Motor neuron (in vitro differentiated cells): ENCODE data around the gene TSHZ2. TPM values are rescaled to one million over a fixed set of nuclear protein-coding genes. Genes with fewer than 3 reads are reported as not detected.

ENCODE experiments used
- ATAC-seq, 8 experiments: fragments of 200-7000 bp; cut with Tn5 transposase; replicated peaks in 6 of 8; 2 replicates each; pipeline ENCODE4 v1.8.0; 2021; ENCODE audit warnings: mild to moderate bottlenecking in 8 of 8, moderate library complexity in 8 of 8
- H3K27ac ChIP-seq, 2 donors: fragments of 250-450 bp; sonication (Bioruptor Pico); 2 replicates each; pipeline ENCODE4 v1.9.0; 2021; ENCODE audit warnings: antibody characterized with exemption in 2 of 2, mild to moderate bottlenecking in 2 of 2, moderate library complexity in 1 of 2
- H3K4me1 ChIP-seq, 2 donors: fragments of 250-450 bp; sonication (Bioruptor Pico); replicated peaks in 1 of 2; 2 replicates each; pipeline ENCODE4 v1.6.1; 2021; ENCODE audit warnings: antibody characterized with exemption in 2 of 2, mild to moderate bottlenecking in 2 of 2, moderate library complexity in 1 of 2
- H3K4me3 ChIP-seq, 5 donors: fragments of 250-450 bp; sonication (Bioruptor Pico); 2 replicates each; pipeline ENCODE4 v1.9.0; 2021; ENCODE audit warnings: antibody characterized with exemption in 5 of 5, mild to moderate bottlenecking in 5 of 5, moderate library complexity in 4 of 5
- WGBS, 10 experiments: fragments of 450-650 bp; shearing (Covaris generic); methylation state at CpG; one replicate each; pipeline ENCODE4 v1.0.0; 2022; 5-methylcytosine and 5-hydroxymethylcytosine counted together
- in situ Hi-C, 9 experiments: fragments of 400-800 bp; cut with MboI; loops; one replicate each; pipeline ENCODE4 v1.15.0; 2021; ENCODE audit warnings: low sequenced_read_pairs in 9 of 9, low pct_unique_long_range_greater_than_20kb in 2 of 9; ENCODE audit not compliant: unreplicated experiment in 9 of 9
- total RNA-seq, 8 experiments: library from RNA; unstranded; fragments of 300-600 nt; gene quantifications; 2 replicates each; pipeline versions ENCODE4 v1.2.3 to v1.2.4, GENCODE V29; 2022

The TSHZ2 gene
- total RNA-seq, 8 experiments from 2014 or later: 11.4 to 125 (median 47.7) TPM

- Histone ChIP-seq H3K27ac (no peak overlapping the region), H3K4me3 (no peak overlapping the region), H3K4me1 (peaks cover 19 to 38% of the 10 kb centered on the region in 2 donors)
- ATAC-seq: peak in 5 of 8 experiments; percentile 69 to 90 (median 83)
- WGBS, 10 experiments: 14 to 75% (median 22%) methylated on average over 2 to 7 of the region's 7 CpGs; no CpG with 5 or more reads in 1 of the 10 experiments
- in situ Hi-C loops: no loop called here
Measured at GRCh38 chr20:53262365-53262764, 290.2 kb downstream of the TSHZ2 start.

- ATAC-seq: no peak
- Histone ChIP-seq H3K27ac (no peak overlapping the region), H3K4me1 (peaks cover 19 to 37% of the 10 kb centered on the region in 2 donors), H3K4me3 (no peak overlapping the region)
- in situ Hi-C loops: no loop called here
- WGBS, 10 experiments: 60 to 100% (median 93%) methylated on average over 3 to 7 of the region's 8 CpGs; no CpG with 5 or more reads in 2 of the 10 experiments
Measured at GRCh38 chr20:53263554-53264438, 291.6 kb downstream of the TSHZ2 start.

- no peak for ATAC-seq
- H3K4me1 ChIP-seq: peaks cover 19 to 31% of the 10 kb centered on the region in 2 donors
- in situ Hi-C loops: no loop called here
- no peak overlapping the region for H3K4me3 ChIP-seq
- 54 to 89% (median 86%) methylated on average over 1 to 3 of the region's 3 CpGs; no CpG with 5 or more reads in 5 of the 10 experiments for WGBS, 10 experiments
- no peak overlapping the region for H3K27ac ChIP-seq
Measured at GRCh38 chr20:53264604-53265003, 292.4 kb downstream of the TSHZ2 start.

GRCh38 chr20:53265304-53265875 lies 293.2 kb downstream of the TSHZ2 start:
- WGBS, 10 experiments: 0 to 100% (median 67%) methylated on average over 1 to 3 of the region's 8 CpGs; no CpG with 5 or more reads in 1 of the 10 experiments
- in situ Hi-C loops: no loop called here
- Histone ChIP-seq H3K27ac (no peak overlapping the region), H3K4me3 (no peak overlapping the region), H3K4me1 (peaks cover 13 to 25% of the 10 kb centered on the region in 2 donors)
- ATAC-seq: no peak

- in situ Hi-C loops: no loop called here
- Histone ChIP-seq H3K4me1 (no peaks in the 10 kb centered on the region), H3K27ac (no peak overlapping the region), H3K4me3 (no peak overlapping the region)
- 33 to 100% (median 100%) methylated on average over 1 to 2 of the region's 2 CpGs; no CpG with 5 or more reads in 3 of the 10 experiments for WGBS, 10 experiments
- ATAC-seq: no peak
Measured at GRCh38 chr20:53269380-53269779, 297.2 kb downstream of the TSHZ2 start.

- H3K4me3 ChIP-seq: no peak overlapping the region
- H3K27ac ChIP-seq: no peak overlapping the region
- in situ Hi-C loops: no loop called here
- no peaks in the 10 kb centered on the region for H3K4me1 ChIP-seq
- WGBS, 10 experiments: 40 to 100% (median 83%) methylated on average over 1 to 5 of the region's 5 CpGs
- peak in 3 of 8 experiments; percentile 68 to 82 (median 75) for ATAC-seq
Measured at GRCh38 chr20:53270792-53271375, 298.7 kb downstream of the TSHZ2 start.

GRCh38 chr20:53274365-53274764 lies 302.2 kb downstream of the TSHZ2 start:
- Histone ChIP-seq H3K27ac (no peak overlapping the region), H3K4me3 (no peak overlapping the region), H3K4me1 (no peaks in the 10 kb centered on the region)
- no peak for ATAC-seq
- WGBS, 10 experiments: 75 to 96% (median 90%) methylated on average over 2 to 5 of the region's 5 CpGs; no CpG with 5 or more reads in 1 of the 10 experiments
- in situ Hi-C loops: no loop called here

- Histone ChIP-seq H3K4me3 (no peak overlapping the region), H3K27ac (no peak overlapping the region), H3K4me1 (no peaks in the 10 kb centered on the region)
- 0 to 94% (median 67%) methylated on average over 1 to 3 of the region's 3 CpGs; no CpG with 5 or more reads in 1 of the 10 experiments for WGBS, 10 experiments
- in situ Hi-C loops: no loop called here
- ATAC-seq: no peak
Measured at GRCh38 chr20:53274807-53275206, 302.6 kb downstream of the TSHZ2 start.

GRCh38 chr20:53276143-53276542 lies 304.0 kb downstream of the TSHZ2 start:
- Histone ChIP-seq H3K4me1 (no peaks in the 10 kb centered on the region), H3K27ac (no peak overlapping the region), H3K4me3 (no peak overlapping the region)
- 83 to 100% (median 100%) methylated on average over 1 to 3 of the region's 3 CpGs; no CpG with 5 or more reads in 2 of the 10 experiments for WGBS, 10 experiments
- in situ Hi-C loops: no loop called here
- ATAC-seq: no peak

- no peak for ATAC-seq
- 40 to 100% (median 100%) methylated on average over 1 of the region's 1 CpG; no CpG with 5 or more reads in 3 of the 10 experiments for WGBS, 10 experiments
- no peak overlapping the region for H3K4me3 ChIP-seq
- H3K27ac ChIP-seq: no peak overlapping the region
- H3K4me1 ChIP-seq: peaks cover 16% of the 10 kb centered on the region in 2 donors
- in situ Hi-C loops: no loop called here
Measured at GRCh38 chr20:53278555-53278954, 306.4 kb downstream of the TSHZ2 start.

GRCh38 chr20:53279735-53280134 lies 307.6 kb downstream of the TSHZ2 start:
- 0 to 100% (median 60%) methylated on average over 1 of the region's 1 CpG; no CpG with 5 or more reads in 5 of the 10 experiments for WGBS, 10 experiments
- no peak overlapping the region for H3K27ac ChIP-seq
- H3K4me1 ChIP-seq: peaks cover 24 to 28% of the 10 kb centered on the region in 2 donors
- H3K4me3 ChIP-seq: no peak overlapping the region
- ATAC-seq: no peak
- in situ Hi-C loops: no loop called here

GRCh38 chr20:53281557-53282117 lies 309.5 kb downstream of the TSHZ2 start:
- in situ Hi-C loops: no loop called here
- Histone ChIP-seq H3K4me3 (no peak overlapping the region), H3K4me1 (peaks cover 24 to 31% of the 10 kb centered on the region in 2 donors), H3K27ac (no peak overlapping the region)
- ATAC-seq: no peak
- 7 to 60% (median 34%) methylated on average over 1 to 2 of the region's 2 CpGs; no CpG with 5 or more reads in 6 of the 10 experiments for WGBS, 10 experiments
